GM19238 (cell line): ENCODE results near the gene ARHGAP8.
"Not testable (repeated sequence)": the region's sequence is repeated elsewhere in the genome, so short reads cannot be mapped to it uniquely, and the experiment has no call there.

ENCODE experiments used
- DNase-seq: peaks from one replicate; pipeline ENCODE4 v3.0.0; 2011; ENCODE audit warnings: low spot score; ENCODE audit not compliant: insufficient read length

Gene ARHGAP8

DNA sequence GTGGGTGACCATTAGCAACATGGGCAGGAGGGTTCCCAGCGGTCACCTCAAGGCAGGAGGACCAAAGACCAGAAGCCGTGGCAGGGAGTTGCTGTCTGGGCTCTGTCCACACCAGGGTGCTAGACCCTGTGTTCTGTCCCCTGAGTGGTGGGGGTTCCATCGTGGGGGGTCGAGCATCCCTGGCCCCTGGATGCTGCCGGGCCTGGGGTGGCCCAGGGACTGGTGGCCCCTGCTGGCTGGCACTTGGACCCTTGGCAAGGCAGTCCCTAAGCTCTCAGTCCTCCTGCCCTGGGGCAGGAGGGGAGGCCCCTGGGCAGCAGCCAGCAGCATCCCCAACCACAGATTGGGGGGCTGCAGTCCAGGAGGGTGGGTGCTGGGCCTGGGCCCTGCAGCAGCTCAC lies 13.4 kb upstream of the ARHGAP8 start:
- DNase-seq: no peak

DNA sequence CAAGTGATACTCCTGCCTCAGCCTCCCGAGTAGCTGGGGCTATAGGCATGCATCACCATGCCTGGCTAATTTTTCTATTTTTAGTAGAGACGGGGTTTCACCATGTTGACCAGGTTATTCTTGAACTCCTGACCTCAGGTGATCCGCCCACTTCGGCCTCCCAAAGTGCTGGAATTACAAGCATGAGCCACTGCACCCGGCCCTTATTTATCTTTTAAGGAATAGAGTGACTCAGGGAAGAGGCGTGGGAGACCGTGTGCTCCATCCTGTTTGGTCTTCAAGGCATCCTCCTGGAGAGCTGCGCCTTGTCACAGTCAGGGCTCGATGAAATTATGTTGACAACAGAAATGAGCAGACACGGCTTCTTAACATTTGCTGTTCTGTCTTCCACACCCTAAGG lies 12.7 kb upstream of the ARHGAP8 start:
- DNase-seq: not testable (repeated sequence)

DNA sequence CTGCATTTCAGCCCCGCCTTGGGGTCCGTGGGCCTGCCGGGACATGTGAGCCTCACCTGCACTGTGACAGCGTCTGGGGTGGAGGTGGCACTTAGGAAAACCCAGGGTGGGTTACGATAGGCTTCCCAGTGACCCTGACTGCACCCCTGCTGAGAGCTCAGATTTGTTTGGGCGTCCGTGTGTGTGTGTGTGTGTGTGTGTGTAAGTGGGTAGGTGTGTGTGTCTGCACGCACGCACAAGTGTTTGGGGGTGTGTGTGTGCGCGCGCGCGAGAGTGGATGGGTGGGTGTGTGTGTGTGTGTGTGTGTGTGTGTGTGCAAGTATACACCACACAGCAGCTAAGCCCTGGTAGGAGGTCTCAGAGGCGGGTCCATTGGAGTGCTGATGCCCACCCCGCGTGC lies 12.1 kb upstream of the ARHGAP8 start:
- DNase-seq: no peak

DNA sequence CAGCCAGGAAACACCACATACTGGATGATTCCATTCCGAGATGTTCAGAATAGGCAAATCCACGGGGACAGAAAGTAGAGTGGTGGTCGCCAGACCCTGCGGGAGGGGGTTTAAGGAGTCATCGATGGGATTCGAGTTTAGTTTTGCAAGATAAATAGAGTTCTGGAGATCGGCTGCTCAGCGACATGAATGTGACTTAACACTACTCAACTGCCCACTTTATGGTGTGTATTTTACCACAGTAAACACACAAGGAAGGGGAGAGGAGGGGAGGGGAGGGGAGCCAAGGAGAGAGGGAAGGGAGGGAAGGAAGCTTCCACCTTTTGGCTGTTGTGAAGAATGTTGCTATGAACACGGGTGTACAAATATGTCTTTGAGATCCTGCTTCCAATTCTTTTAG lies 10.4 kb upstream of the ARHGAP8 start:
- DNase-seq: no peak

DNA sequence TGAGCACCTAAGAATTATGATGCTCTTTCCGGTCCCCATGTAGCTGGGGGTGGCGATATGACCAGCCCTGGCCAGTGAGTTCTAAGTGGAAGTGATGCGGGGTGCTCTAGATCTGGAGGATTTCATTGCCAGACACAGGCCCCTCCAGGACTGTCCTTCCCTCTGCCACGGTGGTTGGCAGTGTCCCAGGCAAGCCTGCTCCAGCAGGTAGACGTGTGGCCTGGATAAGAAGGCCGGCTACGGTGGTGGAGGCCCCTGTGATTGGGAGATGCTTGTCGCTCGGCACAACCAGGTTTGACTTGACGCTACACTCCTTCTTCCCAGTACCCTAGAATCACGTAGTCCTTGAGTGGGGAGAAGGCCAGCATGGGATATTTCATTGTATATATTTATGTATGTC lies 9.1 kb upstream of the ARHGAP8 start:
- DNase-seq: no peak

DNA sequence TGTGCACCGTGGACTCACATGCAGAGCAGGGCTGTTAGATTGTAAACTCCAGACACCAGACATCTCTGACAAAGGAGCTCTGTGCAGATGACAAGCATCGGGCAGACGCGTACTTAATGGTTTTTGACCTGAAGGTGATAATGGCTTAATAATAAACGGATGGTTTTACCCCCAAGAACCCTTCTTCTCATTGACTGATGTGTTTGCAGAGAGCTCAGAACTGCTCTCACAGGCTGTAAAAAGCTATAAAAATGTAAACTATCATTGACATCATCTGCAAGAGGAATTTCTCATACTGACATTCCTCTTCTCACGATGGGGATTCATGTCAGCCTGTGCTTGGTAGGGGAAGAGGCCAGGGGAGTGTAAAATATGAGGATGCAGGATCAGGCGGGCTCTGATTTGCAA lies 8.6 kb upstream of the ARHGAP8 start:
- no peak for DNase-seq

DNA sequence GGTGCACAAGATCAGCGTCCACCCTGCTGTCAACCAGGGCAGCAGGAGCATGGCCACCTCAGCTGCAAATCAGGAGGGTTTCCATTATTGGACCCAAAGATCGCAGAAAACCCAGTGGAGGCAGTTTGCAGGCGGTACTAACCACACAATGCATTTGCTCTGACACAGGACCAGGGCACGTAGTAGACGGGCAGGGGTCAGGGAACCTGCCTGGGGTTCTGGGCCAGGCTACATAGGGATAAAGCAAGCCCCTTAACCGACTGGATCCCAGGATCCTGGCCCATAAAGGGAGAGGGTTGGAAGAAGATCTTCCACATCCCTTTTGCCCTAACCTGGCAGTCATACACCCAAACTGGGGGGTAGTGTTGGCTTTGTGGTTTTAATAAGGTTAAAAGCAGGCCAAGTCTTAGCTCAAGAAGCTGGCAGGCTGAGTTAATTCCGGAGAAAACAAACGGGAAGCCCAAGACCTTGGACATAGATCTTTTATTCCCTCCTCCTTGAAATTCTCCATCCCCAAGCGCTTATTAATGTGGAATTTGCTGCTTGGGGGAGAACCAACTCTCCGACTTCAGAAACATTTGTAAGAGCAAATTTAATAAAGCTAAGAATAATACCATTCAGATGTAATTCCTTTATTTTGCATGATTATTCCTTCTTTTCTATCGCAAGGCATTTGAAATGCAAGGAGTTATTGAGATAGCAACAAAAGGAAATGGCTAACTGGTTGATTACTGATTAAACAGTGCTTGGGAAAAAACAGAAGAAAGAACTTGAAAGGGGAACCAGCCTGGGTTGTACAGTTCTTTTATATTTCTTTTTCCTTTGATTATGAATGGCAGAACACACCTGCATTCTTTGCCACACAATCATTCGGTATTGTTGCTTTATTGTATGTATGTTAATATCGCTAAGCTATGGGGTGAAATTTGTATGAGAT lies 6.3 kb upstream of the ARHGAP8 start:
- no peak for DNase-seq

DNA sequence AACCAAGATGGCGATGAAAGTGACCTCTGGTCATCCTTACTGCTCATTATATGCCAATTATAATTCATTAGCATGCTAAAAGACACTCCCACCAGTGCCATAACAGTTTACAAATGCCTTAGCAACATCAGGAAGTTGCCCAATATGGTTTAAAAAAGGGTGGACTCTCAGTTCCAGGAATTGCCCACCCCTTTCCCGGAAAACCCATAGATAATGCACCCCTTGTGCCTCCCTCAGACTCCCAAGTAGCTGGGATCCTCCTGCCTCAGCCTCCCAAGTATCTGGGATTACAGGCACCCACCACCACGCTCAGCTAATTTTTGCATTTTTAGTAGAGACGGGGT lies 4.6 kb upstream of the ARHGAP8 start:
- not testable (repeated sequence) for DNase-seq

DNA sequence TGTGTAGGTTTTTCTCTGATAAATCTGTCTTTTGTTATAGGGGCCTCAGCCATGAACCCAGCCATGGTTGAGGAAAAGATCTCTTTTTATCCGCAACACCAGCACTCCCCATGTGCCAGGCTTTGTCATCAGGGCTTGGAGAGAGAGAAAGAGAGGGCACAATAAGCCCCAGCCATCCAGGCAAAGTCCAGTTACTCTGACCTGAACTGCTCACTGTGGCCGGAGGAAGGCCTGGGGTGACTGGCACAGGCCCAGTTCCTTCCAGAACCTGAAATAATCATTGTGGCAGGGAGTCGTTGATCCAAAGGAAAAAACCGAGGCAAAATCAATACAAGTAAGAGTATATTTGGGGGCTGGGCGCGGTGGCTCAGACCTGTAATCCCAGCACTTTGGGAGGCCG lies 3.9 kb upstream of the ARHGAP8 start:
- no peak for DNase-seq

DNA sequence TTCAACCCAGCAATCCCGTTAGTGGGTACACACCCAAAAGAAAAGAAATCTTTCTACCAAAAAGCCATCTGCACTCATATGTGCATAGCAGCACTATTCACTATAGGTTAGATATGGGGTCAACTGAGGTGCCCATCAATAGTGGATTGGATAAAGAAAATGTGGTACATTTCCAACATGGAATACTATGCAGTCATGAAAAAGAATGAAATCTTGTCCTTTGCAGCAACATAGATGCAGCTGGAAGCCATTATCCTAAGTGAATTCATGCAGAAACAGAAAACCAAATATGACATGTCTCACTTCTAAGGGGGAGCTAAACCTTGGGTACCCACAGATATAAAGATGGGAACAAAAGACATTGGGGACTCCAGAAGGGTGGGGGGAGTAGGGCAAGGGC lies 1.9 kb upstream of the ARHGAP8 start:
- DNase-seq: no peak

DNA sequence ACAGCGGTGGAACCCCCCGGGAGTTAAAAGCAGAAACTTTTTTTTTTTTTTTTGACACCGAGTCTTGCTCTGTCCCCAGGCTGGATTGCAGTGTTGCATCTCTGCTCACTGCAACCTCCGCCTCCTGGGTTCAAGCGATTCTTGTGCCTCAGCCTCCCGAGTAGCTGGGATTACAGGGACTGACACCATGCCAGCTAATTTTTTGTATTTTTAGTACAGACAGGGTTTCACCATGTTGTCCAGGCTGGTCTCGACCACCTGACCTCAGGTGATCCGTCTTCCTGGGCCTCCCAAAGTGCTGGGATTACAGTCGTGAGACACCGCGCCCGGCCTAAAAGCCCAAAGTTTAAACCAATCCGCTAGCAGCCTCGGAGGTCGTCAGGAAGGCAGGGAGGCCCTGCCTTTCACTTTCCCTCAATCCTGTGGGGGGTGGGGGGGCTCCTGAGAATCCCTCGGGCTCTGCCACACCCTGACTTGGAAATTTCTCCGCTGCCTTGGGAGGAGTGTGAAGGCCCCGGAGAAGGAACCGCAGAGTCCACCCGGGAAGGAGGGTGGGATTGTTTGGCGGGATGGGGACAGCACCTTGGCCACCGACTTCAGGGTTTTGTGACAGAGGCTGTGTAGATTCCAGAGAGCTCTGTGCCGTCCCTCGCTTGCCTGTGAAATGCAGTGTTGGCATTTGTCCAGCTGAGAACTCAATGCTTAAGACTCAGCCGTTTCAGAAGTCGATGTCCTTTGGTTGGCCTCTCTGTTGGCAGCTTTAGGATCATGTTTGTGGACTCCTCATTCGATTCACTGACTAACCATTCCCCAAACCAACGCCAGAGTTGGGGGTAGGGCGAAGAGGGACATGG lies 1.0 kb downstream of the ARHGAP8 start:
- no peak for DNase-seq

DNA sequence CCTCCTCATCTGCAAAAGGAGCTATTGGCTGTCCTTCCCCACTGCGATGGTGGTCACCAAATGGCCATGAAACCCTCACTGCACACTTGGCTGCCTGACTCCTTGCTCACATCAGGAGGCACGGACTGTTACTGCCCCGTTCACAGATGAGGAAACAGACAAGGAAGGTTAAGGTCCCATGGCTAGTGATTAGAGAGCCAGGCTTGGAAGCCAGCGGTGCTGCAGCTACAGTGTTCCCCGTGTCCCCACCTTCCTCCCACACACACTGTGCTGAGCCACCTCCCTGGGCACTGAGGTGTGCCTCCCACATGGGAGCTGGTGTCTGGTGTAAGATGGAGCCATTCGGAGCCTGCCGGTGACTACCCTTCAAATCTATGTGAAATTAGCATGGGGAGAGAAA lies 2.6 kb downstream of the ARHGAP8 start:
- no peak for DNase-seq

DNA sequence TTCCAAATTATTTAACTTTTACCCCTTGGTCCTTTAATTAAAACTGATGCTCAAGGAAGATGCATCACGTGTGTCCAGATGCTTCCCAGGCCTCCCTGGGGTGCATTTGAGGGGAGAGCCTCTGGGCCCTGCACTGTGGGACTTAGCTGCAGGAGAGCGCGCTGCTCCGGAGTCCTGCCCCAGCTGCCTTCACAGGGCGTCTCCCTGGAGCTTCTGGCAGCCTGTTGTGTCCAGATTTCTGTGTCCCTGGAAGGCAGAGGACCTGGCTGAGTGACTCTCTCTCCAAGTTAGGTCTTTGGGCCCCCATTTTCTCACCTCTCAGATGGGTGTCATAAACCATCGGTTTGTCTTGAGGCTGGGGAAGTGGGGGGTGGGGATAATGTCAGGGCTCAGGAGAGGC lies 3.0 kb downstream of the ARHGAP8 start:
- DNase-seq: no peak

DNA sequence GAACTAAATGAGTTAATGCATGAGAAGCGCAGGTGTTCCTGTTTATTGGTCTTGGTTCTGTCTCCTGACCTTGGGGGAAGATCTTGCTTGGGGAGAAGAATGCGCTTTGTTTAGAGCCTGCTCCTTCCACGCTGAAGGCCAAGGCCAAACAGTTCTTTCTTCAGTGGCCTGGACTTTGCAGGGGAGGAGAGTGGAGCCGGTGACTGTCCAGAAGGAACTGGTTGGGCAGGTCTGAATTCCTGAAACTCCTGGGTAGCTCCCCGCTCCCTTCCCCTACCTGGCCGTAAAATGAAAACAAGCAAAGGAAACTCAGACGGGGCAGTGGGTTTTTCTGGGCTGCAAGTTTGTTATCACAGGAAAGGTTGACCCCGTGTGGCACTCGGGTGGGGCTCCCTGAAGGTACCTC lies 3.6 kb downstream of the ARHGAP8 start:
- DNase-seq: no peak

DNA sequence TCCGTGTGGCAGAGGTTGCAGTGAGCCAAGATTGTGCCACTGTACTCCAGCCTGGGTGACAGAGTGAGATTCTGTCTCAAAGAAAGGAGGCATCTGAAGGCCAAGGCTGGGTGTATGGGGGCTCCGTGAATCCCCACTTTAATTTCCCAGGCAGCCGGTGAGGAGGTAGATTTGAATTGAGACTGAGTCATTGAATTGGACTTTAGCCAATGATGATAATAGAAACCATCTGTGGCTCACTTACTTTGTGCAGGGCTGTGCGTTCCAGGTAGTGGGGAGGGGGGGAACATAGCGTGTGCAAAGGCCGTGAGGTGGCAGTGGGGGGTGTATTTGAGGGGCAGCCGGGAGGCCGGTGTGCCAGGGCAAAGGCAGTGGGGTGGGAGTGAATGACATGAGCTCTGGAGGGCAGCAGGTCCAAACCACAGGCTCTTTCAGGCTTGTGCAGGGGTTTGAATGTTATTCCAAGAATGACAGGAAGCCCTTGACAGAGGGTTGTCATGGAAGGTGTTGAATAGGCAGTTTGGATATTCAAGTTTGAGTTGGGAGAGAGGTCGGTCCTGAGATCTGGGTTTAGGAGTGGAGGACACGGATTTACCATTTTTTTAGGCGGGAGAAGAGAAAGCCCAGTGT lies 6.1 kb downstream of the ARHGAP8 start:
- DNase-seq: no peak

DNA sequence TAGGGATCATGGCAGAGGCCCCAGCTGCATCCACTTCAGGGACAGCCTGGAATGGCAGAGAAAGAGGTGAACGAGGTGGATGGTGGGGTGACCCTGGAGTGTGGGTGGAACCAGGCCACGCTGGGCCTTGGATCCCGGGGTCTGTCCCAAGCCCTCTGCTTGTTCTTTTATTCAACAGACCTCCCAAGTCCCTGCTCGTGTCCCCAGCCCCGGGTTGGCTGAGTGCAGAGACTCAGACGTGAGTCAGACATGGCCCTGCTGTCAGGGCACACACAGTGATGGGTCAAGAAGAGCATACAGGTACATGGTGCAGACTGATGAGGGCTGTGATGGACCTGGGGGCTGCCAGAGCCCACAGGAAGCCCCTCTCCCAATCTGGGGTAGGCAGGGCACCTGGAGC lies 6.6 kb downstream of the ARHGAP8 start:
- DNase-seq: no peak

DNA sequence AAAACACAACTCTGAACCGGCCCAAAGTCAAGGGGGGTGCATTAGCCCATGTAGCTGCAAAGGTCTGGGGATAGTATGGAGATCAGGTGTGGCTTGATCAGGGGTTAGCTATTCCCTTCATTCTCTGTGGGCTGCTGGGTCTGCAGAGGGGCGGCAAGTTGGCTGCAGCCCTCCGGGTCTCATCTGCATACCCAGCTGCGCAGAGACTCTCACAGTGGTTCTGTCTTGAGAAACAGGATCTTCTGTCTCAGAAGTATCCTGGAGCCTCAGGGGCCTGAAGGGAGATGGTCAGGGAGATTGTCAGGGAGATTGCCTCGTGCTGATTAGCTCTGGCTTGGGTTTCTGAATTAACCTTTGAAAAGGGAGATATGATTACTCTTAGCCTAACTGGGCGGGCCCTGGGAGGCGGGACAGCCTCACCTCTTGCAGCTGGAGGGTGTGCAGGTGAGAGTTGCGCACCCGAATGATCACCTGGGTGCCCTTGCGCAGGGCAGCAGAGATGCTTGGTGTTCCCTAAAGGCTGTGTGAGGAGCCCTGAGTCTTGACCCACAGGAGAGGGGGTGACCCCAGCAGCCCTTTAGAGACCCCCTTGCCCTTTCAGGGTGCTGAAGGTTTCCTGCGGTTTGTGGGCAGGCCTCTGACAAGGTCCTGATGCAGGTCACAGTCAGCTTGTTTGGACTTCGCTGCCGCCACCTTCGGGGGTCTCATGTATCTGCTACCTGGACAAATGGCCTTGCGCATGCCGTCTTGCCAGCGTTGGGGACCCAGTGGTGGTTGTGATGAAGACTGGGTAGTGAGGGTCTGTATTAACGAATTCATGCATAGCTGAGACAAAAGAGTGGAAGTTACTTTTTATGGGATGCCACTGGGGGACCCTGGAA lies 7.3 kb downstream of the ARHGAP8 start:
- no peak for DNase-seq

DNA sequence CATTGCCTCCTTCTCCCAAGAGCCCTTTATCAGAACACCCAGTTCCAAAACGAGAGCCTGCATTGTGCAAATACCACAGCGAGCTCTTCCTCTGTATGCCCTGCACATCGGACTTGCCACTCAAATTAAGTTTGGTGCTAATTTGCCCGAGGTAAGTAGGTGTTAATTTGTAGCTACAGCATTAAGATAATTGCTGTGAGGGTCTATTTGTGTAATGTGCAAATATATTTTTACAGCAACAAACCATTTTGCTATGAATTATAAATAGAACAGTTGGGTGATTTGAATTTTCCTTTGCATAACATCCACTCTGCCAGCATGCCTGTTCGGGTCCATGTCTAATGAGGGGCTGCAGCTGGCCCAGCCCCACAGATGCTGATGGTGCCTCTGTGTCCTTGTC lies 8.1 kb downstream of the ARHGAP8 start:
- no peak for DNase-seq

DNA sequence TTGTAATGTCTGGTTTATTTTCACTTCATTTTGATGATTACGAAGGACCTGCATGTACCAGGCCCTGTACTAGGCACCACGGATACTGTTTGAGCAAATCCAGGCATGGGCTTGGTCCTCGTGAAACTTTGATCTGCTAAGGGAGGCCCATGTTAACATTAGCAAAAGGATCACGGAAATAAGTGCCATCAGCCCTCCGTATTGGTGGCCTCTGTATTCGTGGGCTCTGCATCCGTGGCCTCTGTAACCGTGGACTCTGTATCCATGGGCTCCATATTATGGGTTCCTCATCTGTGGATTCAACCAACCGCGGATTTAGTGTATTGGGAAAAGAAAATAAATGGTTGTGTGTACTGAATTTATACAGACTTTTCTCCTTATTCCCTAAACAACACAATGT lies 8.7 kb downstream of the ARHGAP8 start:
- DNase-seq: no peak

DNA sequence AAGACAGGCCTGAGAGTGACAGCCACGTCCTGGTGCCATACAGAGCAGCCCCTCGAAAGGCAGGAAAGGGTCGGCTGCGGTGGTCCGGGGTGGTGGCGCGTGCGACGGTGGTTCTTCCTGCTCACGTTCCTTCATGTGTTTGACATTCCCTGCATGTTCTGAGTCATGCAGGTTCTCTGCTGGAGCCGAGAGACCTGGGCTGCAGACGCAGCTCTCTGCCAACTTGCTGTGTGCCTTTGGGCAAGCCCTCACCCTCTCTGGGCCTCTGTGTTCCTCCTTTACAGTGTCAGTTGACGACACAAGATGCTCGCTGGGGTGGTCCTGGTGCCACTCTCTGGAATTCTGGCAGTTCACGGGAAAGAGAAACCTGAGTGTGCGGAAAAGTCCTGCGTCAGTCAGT lies 12.0 kb downstream of the ARHGAP8 start:
- no peak for DNase-seq

DNA sequence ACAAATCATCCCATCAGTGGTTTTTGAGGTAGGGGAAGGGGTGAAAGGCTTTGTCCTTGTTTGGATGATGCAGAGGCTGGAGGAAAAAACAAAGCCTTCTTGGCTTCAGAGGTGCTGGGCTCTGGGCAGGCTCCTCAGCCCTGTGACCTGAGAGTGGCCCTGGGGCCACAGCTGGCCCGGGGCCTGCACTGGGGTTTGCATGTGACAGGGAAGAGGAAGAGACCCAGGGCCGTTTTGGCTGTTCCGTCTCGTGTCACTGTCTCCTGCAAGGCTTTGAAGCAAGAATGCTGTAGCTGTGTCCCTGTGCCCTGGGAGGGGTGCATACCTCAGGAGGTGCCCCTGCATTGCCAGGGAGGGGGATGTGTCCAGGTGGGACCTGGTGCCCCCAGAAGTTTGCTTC lies 12.6 kb downstream of the ARHGAP8 start:
- DNase-seq: no peak
